SK-N-SH treated with all-trans-retinoic acid at 6 μM for 48 hours (cell line): ENCODE measurements around the gene NRN1.
A peak's percentile ranks its signal among the peaks of the same experiment; 100 is the strongest.

Experiments used
- ATAC-seq: fragments of 200-7000 bp; cut with Tn5 transposase; 3 replicates; pipeline ENCODE4 v1.9.1; 2020; ENCODE audit warnings: mild to moderate bottlenecking, moderate library complexity
- ARNTL ChIP-seq: fragments of 450-650 bp; formaldehyde crosslinking; IDR thresholded peaks from 2 replicates; pipeline ENCODE4 v1.5.0; 2020; ENCODE audit warnings: low read depth, mild to moderate bottlenecking, moderate library complexity, borderline replicate concordance
- CREB5 ChIP-seq: fragments of 250-450 bp; sonication (Bioruptor Pico); IDR thresholded peaks from 2 replicates; pipeline ENCODE4 v1.5.1; 2020; ENCODE audit warnings: low read depth, mild to moderate bottlenecking, moderate library complexity
- CSRNP3 ChIP-seq: fragments of 250-450 bp; sonication (Bioruptor Pico); IDR thresholded peaks from 2 replicates; pipeline ENCODE4 v1.5.1; 2021; ENCODE audit warnings: mild to moderate bottlenecking, moderate library complexity
- ESRRG ChIP-seq: fragments of 250-450 bp; sonication (Bioruptor Pico); IDR thresholded peaks from 2 replicates; pipeline ENCODE4 v1.6.1; 2021; ENCODE audit warnings: mild to moderate bottlenecking
- GLIS3 ChIP-seq: fragments of 250-450 bp; sonication (Bioruptor Pico); IDR thresholded peaks from 2 replicates; pipeline ENCODE4 v1.5.0; 2020; ENCODE audit warnings: mild to moderate bottlenecking, moderate library complexity
- ISL1 ChIP-seq: fragments of 250-450 bp; sonication (Bioruptor Pico); IDR thresholded peaks from 2 replicates; pipeline ENCODE4 v2.1.2; 2022; ENCODE audit warnings: mild to moderate bottlenecking, moderate library complexity
- OSR1 ChIP-seq: fragments of 250-450 bp; sonication (Bioruptor Pico); IDR thresholded peaks from 2 replicates; pipeline ENCODE4 v1.8.0; 2022; ENCODE audit warnings: moderate library complexity, mild to moderate bottlenecking, inconsistent platforms
- PATZ1 ChIP-seq: fragments of 250-450 bp; sonication (Bioruptor Pico); IDR thresholded peaks from 2 replicates; pipeline ENCODE4 v1.8.0; 2020; ENCODE audit warnings: mild to moderate bottlenecking, moderate library complexity, borderline replicate concordance
- POU6F1 ChIP-seq: fragments of 250-450 bp; sonication (Bioruptor Pico); IDR thresholded peaks from 2 replicates; pipeline ENCODE4 v1.8.0; 2021; ENCODE audit warnings: low read depth, mild to moderate bottlenecking, moderate library complexity, borderline replicate concordance
- PPARA ChIP-seq: fragments of 250-450 bp; sonication (Bioruptor Pico); IDR thresholded peaks from 2 replicates; pipeline ENCODE4 v1.5.0; 2020; ENCODE audit warnings: mild to moderate bottlenecking, borderline replicate concordance
- RARB ChIP-seq: fragments of 250-450 bp; sonication (Bioruptor Pico); IDR thresholded peaks from 2 replicates; pipeline ENCODE4 v1.8.0; 2021; ENCODE audit warnings: mild to moderate bottlenecking, moderate library complexity
- SNAI2 ChIP-seq: fragments of 250-450 bp; sonication (Bioruptor Pico); IDR thresholded peaks from 2 replicates; pipeline ENCODE4 v1.5.0; 2020; ENCODE audit warnings: mild to moderate bottlenecking, moderate library complexity
- TCF4 ChIP-seq: fragments of 250-450 bp; sonication (Bioruptor Pico); IDR thresholded peaks from 2 replicates; pipeline ENCODE4 v1.8.0; 2021; ENCODE audit warnings: mild to moderate bottlenecking, moderate library complexity, borderline replicate concordance
- TOX ChIP-seq: fragments of 250-450 bp; sonication (Bioruptor Pico); IDR thresholded peaks from 2 replicates; pipeline ENCODE4 v1.8.0; 2021; ENCODE audit warnings: mild to moderate bottlenecking, moderate library complexity, borderline replicate concordance
- TSHZ2 ChIP-seq: fragments of 250-450 bp; sonication (Bioruptor Pico); IDR thresholded peaks from 2 replicates; pipeline ENCODE4 v1.5.0; 2020; ENCODE audit warnings: mild to moderate bottlenecking, moderate library complexity
- ZC3H10 ChIP-seq: fragments of 250-450 bp; sonication (Bioruptor Pico); IDR thresholded peaks from 2 replicates; pipeline ENCODE4 v1.5.1; 2021; ENCODE audit warnings: mild to moderate bottlenecking, moderate library complexity
- ZFP3 ChIP-seq: fragments of 250-450 bp; sonication (Bioruptor Pico); IDR thresholded peaks from 2 replicates; pipeline ENCODE4 v1.5.0; 2020; ENCODE audit warnings: mild to moderate bottlenecking, moderate library complexity
- ZFP30 ChIP-seq: fragments of 450-650 bp; formaldehyde crosslinking; IDR thresholded peaks from 2 replicates; pipeline ENCODE4 v1.5.0; 2022; ENCODE audit warnings: mild to moderate bottlenecking, moderate library complexity
- ZNF565 ChIP-seq: fragments of 450-650 bp; formaldehyde crosslinking; conservative IDR thresholded peaks from 2 replicates; pipeline ENCODE4 v1.5.0; 2020; ENCODE audit warnings: low read depth, mild to moderate bottlenecking, moderate library complexity
- ZNF8 ChIP-seq: fragments of 450-650 bp; formaldehyde crosslinking; IDR thresholded peaks from 2 replicates; pipeline ENCODE4 v1.5.0; 2020; ENCODE audit warnings: mild to moderate bottlenecking, moderate library complexity

Gene NRN1

GRCh38 chr6:6007366-6008088 is 802 bp upstream of the NRN1 start:
- ATAC-seq: peak; percentile 8
- TF ChIP-seq TCF4 (CRISPR knock-in tag) (no peak), CSRNP3 (CRISPR knock-in tag) (no peak), GLIS3 (CRISPR knock-in tag) (no peak), ZFP3 (CRISPR knock-in tag) (no peak), OSR1 (CRISPR knock-in tag) (no peak)

- ATAC-seq: no peak
- TF ChIP-seq PATZ1 (CRISPR knock-in tag): no peak
- TF ChIP-seq POU6F1 (CRISPR knock-in tag): no peak
- TF ChIP-seq OSR1 (CRISPR knock-in tag): no peak
- no peak for TF ChIP-seq ZFP30 (CRISPR knock-in tag)
- TF ChIP-seq RARB: no peak
- TF ChIP-seq PPARA: no peak
- TF ChIP-seq ZNF8 (CRISPR knock-in tag): no peak
- no peak for TF ChIP-seq TOX (CRISPR knock-in tag)
- no peak for TF ChIP-seq ZNF565
- no peak for TF ChIP-seq ARNTL
- no peak for TF ChIP-seq CREB5
- no peak for TF ChIP-seq ZC3H10
- TF ChIP-seq ISL1 (CRISPR knock-in tag): no peak
- no peak for TF ChIP-seq CSRNP3 (CRISPR knock-in tag)
- TF ChIP-seq TSHZ2 (CRISPR knock-in tag): no peak
- TF ChIP-seq SNAI2 (CRISPR knock-in tag): no peak
- no peak for TF ChIP-seq ESRRG (CRISPR knock-in tag)
- no peak for TF ChIP-seq TCF4 (CRISPR knock-in tag)
- TF ChIP-seq, all 23 proteins: peak for 0
These were observed 708 bp downstream of the NRN1 start for GRCh38 chr6:6006006-6006427.
